KMS-11 (cell line): ENCODE data around the gene KIF18A.
"Not testable (repeated sequence)": the region's sequence is repeated elsewhere in the genome, so short reads cannot be mapped to it uniquely, and the experiment has no call there.

Experiments
- H2AFZ ChIP-seq: fragments of 200-600 bp; sonication (generic); 2 replicates; pipeline ENCODE4 v1.6.1; 2016; ENCODE audit warnings: antibody characterized with exemption, mixed run types, low read depth
- H3K27ac ChIP-seq: fragments of 200-600 bp; sonication (generic); 2 replicates; pipeline ENCODE4 v1.6.1; 2016; ENCODE audit warnings: mild to moderate bottlenecking, mixed run types
- H3K27me3 ChIP-seq: fragments of 200-600 bp; sonication (generic); 2 replicates; pipeline ENCODE4 v1.6.1; 2017; ENCODE audit warnings: mild to moderate bottlenecking, low read depth, mixed run types, moderate library complexity; ENCODE audit not compliant: insufficient read depth
- H3K36me3 ChIP-seq: fragments of 200-600 bp; sonication (generic); 2 replicates; pipeline ENCODE4 v1.6.1; 2017; ENCODE audit warnings: mild to moderate bottlenecking, mixed run types; ENCODE audit not compliant: insufficient read depth
- H3K4me1 ChIP-seq: fragments of 200-600 bp; sonication (generic); 2 replicates; pipeline ENCODE4 v1.6.1; 2016; ENCODE audit warnings: mild to moderate bottlenecking, low read depth, mixed run types; ENCODE audit not compliant: poor library complexity, severe bottlenecking
- H3K4me2 ChIP-seq: fragments of 200-600 bp; sonication (generic); 2 replicates; pipeline ENCODE4 v1.7.0; 2016; ENCODE audit warnings: mild to moderate bottlenecking, mixed run types
- H3K4me3 ChIP-seq: fragments of 200-600 bp; sonication (generic); IDR thresholded peaks from 2 replicates; pipeline ENCODE4 v1.6.1; 2017; ENCODE audit warnings: low read depth, low read length, mixed read lengths; ENCODE audit not compliant: insufficient read depth
- H3K79me2 ChIP-seq: fragments of 200-600 bp; sonication (generic); 2 replicates; pipeline ENCODE4 v1.6.1; 2016; ENCODE audit warnings: low read depth, mixed run types; ENCODE audit not compliant: insufficient read depth
- H3K9ac ChIP-seq: fragments of 200-600 bp; sonication (generic); 2 replicates; pipeline ENCODE4 v1.6.1; 2016; ENCODE audit warnings: mild to moderate bottlenecking, mixed run types
- H4K20me1 ChIP-seq: fragments of 200-600 bp; sonication (generic); 2 replicates; pipeline ENCODE4 v1.6.1; 2016; ENCODE audit warnings: mild to moderate bottlenecking, mixed run types; ENCODE audit not compliant: insufficient read depth
- TF ChIP-seq, protein P1 (sequence below): fragments of 200-600 bp; sonication (generic); conservative IDR thresholded peaks from 2 replicates; pipeline ENCODE4 v1.6.1; 2017; ENCODE audit warnings: low read depth, mild to moderate bottlenecking, antibody characterized with exemption, low read length, moderate library complexity, mixed read lengths

Gene KIF18A

GRCh38 chr11:28137832-28138231 lies 29.9 kb upstream of the KIF18A start:
- no peaks in the 10 kb centered on the region for H3K79me2 ChIP-seq
- no peaks in the 10 kb centered on the region for H4K20me1 ChIP-seq
- H3K4me1 ChIP-seq = no peaks in the 10 kb centered on the region
- no peak overlapping the region for H3K4me2 ChIP-seq
- H3K4me3 ChIP-seq = no peak overlapping the region
- H3K9ac ChIP-seq = no peak overlapping the region
- H3K27ac ChIP-seq = no peak overlapping the region
- peaks cover 3% of the 10 kb centered on the region; the same call in 1 of the 2 replicates for H3K36me3 ChIP-seq
- TF ChIP-seq, protein P1, sequence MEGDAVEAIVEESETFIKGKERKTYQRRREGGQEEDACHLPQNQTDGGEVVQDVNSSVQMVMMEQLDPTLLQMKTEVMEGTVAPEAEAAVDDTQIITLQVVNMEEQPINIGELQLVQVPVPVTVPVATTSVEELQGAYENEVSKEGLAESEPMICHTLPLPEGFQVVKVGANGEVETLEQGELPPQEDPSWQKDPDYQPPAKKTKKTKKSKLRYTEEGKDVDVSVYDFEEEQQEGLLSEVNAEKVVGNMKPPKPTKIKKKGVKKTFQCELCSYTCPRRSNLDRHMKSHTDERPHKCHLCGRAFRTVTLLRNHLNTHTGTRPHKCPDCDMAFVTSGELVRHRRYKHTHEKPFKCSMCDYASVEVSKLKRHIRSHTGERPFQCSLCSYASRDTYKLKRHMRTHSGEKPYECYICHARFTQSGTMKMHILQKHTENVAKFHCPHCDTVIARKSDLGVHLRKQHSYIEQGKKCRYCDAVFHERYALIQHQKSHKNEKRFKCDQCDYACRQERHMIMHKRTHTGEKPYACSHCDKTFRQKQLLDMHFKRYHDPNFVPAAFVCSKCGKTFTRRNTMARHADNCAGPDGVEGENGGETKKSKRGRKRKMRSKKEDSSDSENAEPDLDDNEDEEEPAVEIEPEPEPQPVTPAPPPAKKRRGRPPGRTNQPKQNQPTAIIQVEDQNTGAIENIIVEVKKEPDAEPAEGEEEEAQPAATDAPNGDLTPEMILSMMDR = no peak
- no peaks in the 10 kb centered on the region for H3K27me3 ChIP-seq
- no peak overlapping the region for H2AFZ ChIP-seq

GRCh38 chr11:28137366-28137765 lies 29.4 kb upstream of the KIF18A start:
- no peak overlapping the region for H3K27ac ChIP-seq
- no peaks in the 10 kb centered on the region for H3K79me2 ChIP-seq
- H4K20me1 ChIP-seq = no peaks in the 10 kb centered on the region
- H3K4me2 ChIP-seq = no peak overlapping the region
- no peak overlapping the region for H3K9ac ChIP-seq
- H3K4me3 ChIP-seq = no peak overlapping the region
- TF ChIP-seq, protein P1 = no peak
- peaks cover 3% of the 10 kb centered on the region; the same call in 1 of the 2 replicates for H3K36me3 ChIP-seq
- no peaks in the 10 kb centered on the region for H3K4me1 ChIP-seq
- no peak overlapping the region for H2AFZ ChIP-seq
- no peaks in the 10 kb centered on the region for H3K27me3 ChIP-seq

- not testable (repeated sequence) for H3K36me3 ChIP-seq, H3K4me3 ChIP-seq
These were observed 28.2 kb upstream of the KIF18A start for GRCh38 chr11:28136157-28136556.

DNA sequence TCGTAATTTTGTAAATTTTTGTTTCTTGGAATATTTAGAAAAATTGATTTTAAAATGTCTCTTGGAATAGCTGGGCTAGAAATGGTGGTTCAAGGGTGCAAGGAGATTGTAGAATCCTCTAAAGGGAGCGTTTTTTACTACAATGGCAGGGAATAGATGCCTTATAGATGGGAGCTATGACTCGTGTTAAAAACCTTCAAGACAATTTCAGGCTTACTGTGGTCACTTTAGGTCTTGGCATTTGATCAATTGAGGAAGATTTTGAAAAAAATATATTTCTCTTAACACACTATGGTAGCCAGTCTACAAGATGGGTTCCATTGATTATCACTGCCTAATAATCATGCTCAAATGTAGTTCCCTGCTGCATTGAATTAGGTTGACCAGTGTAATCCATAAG lies 25.2 kb upstream of the KIF18A start:
- Histone ChIP-seq H3K36me3 (peaks cover 3% of the 10 kb centered on the region; the same call in 1 of the 2 replicates), H3K79me2 (no peaks in the 10 kb centered on the region), H3K4me3 (no peak overlapping the region), H3K4me1 (no peaks in the 10 kb centered on the region), H3K27ac (no peak overlapping the region), H3K9ac (no peak overlapping the region), H3K4me2 (no peak overlapping the region), H2AFZ (no peak overlapping the region), H4K20me1 (0 out of 2 replicates have a peak, but pooled peaks cover 7% of the 10 kb centered on the region), H3K27me3 (no peaks in the 10 kb centered on the region)
- TF ChIP-seq, protein P1 = no peak

More at GRCh38 chr11:28136157-28136556, 28.2 kb upstream of the KIF18A start:
- H3K9ac ChIP-seq, H3K27ac ChIP-seq, H3K79me2 ChIP-seq, H4K20me1 ChIP-seq, H3K4me2 ChIP-seq, H2AFZ ChIP-seq, H3K27me3 ChIP-seq, H3K4me1 ChIP-seq: not testable (repeated sequence)

GRCh38 chr11:28132548-28132947 lies 24.6 kb upstream of the KIF18A start:
- Histone ChIP-seq H2AFZ (no peak overlapping the region), H3K36me3 (peaks cover 3% of the 10 kb centered on the region; the same call in 1 of the 2 replicates), H4K20me1 (0 out of 2 replicates have a peak, but pooled peaks cover 7% of the 10 kb centered on the region), H3K27ac (no peak overlapping the region), H3K79me2 (no peaks in the 10 kb centered on the region), H3K27me3 (no peaks in the 10 kb centered on the region), H3K4me2 (no peak overlapping the region), H3K4me3 (no peak overlapping the region), H3K9ac (no peak overlapping the region), H3K4me1 (no peaks in the 10 kb centered on the region)
- TF ChIP-seq, protein P1 = no peak
